Measurements from ENCODE around the gene GOLGA6L4.
"Not testable (repeated sequence)": the region's sequence is repeated elsewhere in the genome, so short reads cannot be mapped to it uniquely, and the experiment has no call there.

Gene GOLGA6L4
- long read RNA-seq, result 0 reads

- not testable (repeated sequence) for H3K4me3 ChIP-seq (replicated peaks; ENCODE audit: insufficient read depth, low read length); H3K27me3 ChIP-seq (ENCODE audit: insufficient read depth, poor library complexity, severe bottlenecking); H3K27ac ChIP-seq (replicated peaks); DNase-seq (ENCODE audit: low read depth in 1 of 2, low spot score in 1 of 2)
Observed at GRCh38 chr15:84235573-84235972, at the start of gene GOLGA6L4. TSS of gene GOLGA6L4 (plus strand) at chr15:84235773. CDS start at chr15:84235835, 62 bp downstream.

- not testable (repeated sequence) for DNase-seq (ENCODE audit: low read depth in 1 of 2, low spot score in 1 of 2); H3K4me3 ChIP-seq (replicated peaks; ENCODE audit: insufficient read depth, low read length); H3K27ac ChIP-seq (replicated peaks); H3K27me3 ChIP-seq (ENCODE audit: insufficient read depth, poor library complexity, severe bottlenecking)
Observed at GRCh38 chr15:84192982-84193381, 42.6 kb upstream of the GOLGA6L4 start.

GRCh38 chr15:84195603-84196002, 40.0 kb upstream of the GOLGA6L4 start:
- not testable (repeated sequence) for H3K27me3 ChIP-seq (ENCODE audit: insufficient read depth, poor library complexity, severe bottlenecking); DNase-seq (ENCODE audit: low read depth in 1 of 2, low spot score in 1 of 2); H3K4me3 ChIP-seq (replicated peaks; ENCODE audit: insufficient read depth, low read length); H3K27ac ChIP-seq (replicated peaks)

GRCh38 chr15:84196530-84197188, 38.9 kb upstream of the GOLGA6L4 start:
- not testable (repeated sequence) for DNase-seq (ENCODE audit: low read depth in 1 of 2, low spot score in 1 of 2); H3K4me3 ChIP-seq (replicated peaks; ENCODE audit: insufficient read depth, low read length); H3K27ac ChIP-seq (replicated peaks); H3K27me3 ChIP-seq (ENCODE audit: insufficient read depth, poor library complexity, severe bottlenecking)

- not testable (repeated sequence) for DNase-seq (ENCODE audit: low read depth in 1 of 2, low spot score in 1 of 2); H3K27me3 ChIP-seq (ENCODE audit: insufficient read depth, poor library complexity, severe bottlenecking); H3K4me3 ChIP-seq (replicated peaks; ENCODE audit: insufficient read depth, low read length); H3K27ac ChIP-seq (replicated peaks)
Observed at GRCh38 chr15:84199865-84200264, 35.7 kb upstream of the GOLGA6L4 start.

- not testable (repeated sequence) for DNase-seq (ENCODE audit: low read depth in 1 of 2, low spot score in 1 of 2); H3K4me3 ChIP-seq (replicated peaks; ENCODE audit: insufficient read depth, low read length); H3K27me3 ChIP-seq (ENCODE audit: insufficient read depth, poor library complexity, severe bottlenecking); H3K27ac ChIP-seq (replicated peaks)
Observed at GRCh38 chr15:84246441-84246840, 10.9 kb downstream of the GOLGA6L4 start.
